Cerebellar cortex (tissue), 1 donor: Measurements from ENCODE around the gene PTPN2.
A peak's percentile ranks its signal among the peaks of the same experiment; 100 is the strongest.
"Not testable (repeated sequence)": the region's sequence is repeated elsewhere in the genome, so short reads cannot be mapped to it uniquely, and the experiment has no call there.

ENCODE experiments used
- DNase-seq: peaks from one replicate; pipeline ENCODE4 v3.0.0-alpha.2; 2015; ENCODE audit warnings: low spot score

PTPN2 gene

DNA sequence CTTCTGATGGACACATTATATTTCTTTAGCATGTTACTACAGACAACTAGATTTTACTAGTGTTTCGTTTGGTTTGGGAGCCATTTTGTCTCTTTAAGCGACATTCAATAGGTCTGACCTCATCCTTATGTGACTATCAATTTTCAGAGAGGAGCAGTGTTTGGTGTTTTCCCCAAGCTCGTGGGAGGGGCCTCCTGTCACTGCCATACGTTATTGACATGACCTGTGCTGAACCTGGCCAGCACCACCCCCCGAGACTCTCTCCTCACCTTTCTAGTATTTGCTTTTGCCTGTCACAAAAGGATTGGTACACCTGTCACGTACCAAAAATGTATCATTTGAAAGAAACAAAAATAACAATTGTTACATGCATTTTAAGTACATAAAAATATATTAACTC, 111.9 kb downstream of the PTPN2 start:
- no peak for DNase-seq

DNA sequence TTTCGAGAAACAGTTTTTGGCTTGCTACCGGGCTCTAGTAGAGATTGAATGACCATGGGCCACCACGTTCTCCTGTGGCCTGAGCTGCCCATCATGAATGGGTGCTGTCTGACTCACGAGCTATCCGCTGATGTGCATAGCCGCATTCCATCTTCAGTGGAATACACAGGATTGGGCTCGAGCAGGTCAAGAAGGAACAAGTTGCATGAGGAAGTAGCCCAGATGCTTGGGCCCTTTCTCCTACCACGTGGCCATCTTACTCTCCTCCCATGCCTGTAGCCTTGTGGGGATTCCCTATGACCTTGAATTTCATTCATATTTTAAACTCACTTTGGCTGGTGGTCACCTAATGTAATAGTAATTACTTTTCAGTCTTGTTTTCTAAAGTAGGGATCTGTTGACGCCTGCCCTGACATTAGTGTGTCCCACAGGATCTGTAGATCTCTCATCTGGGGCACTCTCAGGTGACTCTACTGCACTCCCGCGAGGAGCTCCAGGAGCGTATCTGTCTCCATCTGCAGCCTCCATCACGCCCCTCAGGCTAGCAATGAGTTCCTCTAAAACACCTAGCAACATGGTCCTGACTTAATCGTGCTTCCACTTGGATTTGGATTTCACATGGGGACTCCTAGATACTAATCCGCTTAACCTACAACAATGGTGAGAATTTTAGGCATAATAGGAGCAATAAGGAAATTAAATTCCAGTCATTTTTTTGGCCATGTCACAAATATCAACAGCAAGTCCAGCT, 113.4 kb downstream of the PTPN2 start:
- no peak for DNase-seq

DNA sequence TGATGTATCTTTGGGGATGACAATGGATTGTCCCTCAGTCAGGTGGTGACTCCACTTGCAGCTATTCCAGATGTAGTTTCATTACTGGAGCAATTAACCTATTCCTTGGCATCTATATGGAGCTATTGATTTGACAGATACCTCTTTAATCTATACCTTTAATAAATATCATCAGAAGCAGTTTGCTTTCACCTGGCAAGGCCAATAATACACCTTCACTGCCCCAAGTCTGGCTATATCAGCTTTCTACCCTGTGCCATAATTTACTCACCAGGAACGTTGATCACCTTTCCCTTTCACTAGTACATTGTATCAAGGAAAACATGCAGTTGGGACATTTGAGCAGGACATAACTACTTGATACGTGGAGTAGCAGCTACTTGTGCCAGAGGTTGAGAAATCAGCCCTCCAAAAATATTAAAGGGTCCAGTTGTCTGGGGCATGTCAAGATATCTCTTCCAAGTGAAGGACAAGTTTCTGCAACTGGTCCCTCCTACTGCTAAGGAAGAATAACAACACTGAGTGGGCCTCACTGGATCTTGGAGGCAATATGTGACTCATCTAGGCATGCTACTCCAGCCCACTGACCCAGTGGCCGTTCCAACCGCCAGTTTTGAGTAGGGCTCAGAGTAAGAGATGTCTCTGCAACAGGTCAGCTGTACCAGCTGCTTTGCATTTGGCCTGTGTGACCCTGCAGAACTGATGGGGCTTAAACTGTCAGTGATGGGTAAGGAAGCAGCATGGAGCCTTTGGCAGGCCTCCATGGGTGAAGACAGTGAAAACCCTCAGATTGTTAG, 114.2 kb downstream of the PTPN2 start:
- no peak for DNase-seq

DNA sequence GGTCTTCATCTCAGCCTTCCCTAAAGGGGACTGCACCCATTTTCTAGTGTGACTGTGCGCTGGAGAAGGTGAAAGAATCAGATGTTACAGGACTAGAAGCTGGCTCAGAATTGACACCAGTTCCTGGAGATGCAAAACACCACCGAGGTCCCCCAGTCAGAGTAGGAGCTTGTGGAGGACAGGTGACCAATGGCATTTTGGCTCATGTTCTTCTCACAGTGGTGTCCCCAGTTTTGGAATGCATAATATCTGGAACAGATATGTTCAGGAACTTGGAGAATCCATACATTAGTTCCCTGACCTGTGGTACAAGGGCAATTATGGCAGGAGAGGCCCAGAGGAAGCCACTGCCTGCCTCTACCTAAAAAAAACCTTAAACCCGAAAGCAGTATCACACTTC, 114.9 kb downstream of the PTPN2 start:
- DNase-seq, result no peak

DNA sequence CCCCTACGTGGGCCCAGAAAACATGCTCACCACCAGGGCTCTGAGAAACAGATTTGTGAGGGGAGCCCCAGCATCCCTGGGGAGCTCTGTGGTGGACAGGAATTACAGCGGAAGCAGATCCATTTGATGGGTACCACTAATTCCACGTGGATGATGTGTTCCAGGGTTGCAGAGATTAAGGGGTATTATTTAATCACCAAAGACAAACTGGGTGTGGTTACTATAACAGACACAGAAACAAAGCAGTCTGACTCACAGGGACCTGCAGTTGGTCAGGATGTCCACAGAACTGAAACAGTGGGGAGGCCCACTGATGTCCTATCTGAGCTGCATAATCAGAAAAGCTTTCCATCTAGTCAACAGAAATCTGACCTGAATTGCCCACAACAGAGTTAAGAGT, 115.4 kb downstream of the PTPN2 start:
- no peak for DNase-seq

DNA sequence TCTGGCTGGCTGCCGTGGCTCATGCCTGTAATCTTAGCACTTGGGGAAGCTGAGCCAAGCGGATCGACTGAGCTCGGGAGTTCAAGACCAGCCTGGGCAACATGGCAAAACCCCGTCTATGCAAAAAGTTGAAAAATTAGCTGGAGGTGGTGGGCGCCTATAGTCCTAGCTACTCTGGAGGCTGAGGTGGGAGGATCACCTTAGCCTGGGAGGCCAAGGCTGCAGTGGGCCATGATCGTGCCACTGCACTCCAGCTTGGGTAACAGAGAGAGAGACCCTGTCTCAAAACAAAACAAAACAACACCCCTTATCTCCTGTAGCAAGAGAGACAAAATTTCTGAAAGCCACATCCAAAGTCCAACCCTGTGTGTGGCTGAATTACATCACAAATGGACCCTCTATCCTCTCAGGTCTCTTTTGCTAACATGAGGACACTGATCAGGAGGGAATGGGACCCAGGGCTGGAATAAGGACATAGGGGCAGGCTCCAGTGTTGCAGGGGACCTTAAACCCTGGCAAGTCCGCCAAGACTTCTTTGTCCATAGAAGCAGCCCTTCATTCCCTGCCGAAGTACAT, 116.4 kb downstream of the PTPN2 start:
- DNase-seq, result no peak

DNA sequence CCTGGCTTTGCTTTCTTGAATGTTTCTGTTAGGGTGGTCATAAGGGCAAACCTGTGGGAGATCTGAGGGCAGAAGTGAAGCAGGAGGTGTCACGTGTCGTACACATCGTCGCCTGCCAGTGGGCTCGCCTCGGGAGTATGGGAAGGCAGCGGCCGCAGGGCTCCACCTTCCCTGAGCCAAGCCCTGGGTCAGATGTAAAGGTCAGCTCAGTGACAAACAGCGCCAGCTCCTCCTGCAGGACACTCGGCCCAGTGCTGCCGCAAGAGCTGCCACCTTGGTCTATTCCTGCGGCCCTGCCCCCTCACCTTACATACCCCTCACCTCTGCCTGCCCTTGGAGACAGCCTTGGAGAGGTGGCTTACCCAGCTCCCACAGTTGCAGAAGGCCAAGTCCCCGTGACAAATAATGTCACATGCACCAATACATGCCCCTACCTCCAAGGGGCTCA, 117.0 kb downstream of the PTPN2 start:
- DNase-seq, result no peak

DNA sequence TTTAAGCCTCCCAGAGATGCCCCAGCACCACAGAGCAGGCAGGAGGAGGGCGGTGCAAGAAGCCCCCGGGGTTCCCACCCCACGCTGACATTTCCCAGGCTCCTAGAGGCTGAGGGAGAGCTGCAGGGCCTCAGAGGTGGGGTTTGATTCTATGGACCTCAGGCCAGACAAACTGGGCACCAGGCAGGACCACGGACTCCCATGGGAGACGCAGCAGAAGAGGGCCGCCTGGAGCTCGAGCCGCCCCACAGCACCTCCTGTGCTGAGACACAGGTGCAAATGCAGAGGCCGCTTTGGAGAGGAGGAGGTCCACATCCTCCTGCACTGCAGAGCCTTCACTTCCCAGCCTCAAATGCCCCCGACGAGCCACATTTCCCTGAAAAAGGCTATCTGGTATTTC, 118.5 kb downstream of the PTPN2 start:
- no peak for DNase-seq

DNA sequence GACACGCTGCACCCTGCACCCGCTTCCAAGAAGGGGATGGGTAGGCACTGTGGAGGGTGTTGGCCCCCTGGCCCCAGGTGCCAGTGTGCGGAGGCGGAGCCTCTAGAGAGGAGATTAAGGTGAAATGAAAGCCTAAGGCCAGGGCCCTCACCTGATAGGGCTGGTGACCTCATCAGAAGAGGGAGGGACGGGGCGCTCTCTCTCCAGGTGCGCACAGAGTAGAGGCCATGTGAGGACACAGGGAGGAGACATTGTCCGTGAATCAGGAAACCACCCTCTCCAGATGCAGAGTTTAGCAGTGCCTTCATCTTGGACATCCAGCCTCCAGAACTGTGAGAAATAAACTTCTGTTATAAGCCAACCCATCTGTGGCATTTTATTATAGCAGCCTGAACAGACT, 118.9 kb downstream of the PTPN2 start:
- DNase-seq, result no peak

DNA sequence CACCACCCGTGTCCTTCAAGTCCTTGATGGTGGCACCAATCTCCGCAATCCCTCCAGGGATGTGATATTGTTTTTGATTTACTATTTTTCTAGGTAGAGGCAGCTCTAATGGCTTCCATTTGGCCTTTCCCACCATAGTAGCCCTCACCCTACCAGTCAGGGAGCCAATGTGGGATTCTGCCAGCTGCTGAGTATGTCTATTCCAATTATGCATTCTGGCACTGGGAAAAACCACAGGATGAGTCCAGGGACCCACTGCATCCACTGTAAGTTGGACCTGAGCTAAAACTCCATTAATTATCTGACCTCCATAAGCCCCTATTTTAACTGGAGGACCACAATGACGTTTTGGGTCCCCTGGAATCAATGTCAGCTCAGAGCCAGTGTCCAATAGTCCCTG, 125.5 kb downstream of the PTPN2 start:
- DNase-seq, result not testable (repeated sequence)

DNA sequence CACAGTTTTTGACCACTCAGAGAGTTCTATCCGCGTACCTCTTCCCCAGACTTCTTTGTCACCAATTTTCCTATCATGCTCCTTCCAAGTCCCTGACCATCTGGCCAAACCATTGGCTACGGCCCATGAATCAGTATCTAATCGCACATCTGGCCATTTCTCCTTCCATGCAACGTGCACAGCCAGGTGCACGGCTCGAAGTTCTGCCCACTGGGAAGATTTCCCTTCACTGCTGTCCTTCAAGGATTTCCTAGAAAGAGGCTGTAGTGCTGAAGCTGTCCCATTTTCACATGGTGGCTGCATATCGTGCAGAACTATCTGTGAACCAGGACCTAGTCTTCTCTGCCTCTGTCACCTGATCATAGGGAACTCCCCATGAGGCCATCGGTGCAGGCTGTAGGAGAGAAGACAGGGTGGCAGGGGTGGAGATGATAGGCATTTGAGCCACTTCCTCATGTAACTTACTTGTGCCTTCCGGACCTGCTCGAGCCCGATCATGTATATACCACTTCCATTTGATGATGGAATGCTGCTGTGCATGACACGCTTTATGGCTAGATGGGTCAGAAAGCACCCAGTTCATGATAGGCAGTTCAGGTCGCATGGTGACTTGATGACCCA, 127.3 kb downstream of the PTPN2 start:
- not testable (repeated sequence) for DNase-seq

DNA sequence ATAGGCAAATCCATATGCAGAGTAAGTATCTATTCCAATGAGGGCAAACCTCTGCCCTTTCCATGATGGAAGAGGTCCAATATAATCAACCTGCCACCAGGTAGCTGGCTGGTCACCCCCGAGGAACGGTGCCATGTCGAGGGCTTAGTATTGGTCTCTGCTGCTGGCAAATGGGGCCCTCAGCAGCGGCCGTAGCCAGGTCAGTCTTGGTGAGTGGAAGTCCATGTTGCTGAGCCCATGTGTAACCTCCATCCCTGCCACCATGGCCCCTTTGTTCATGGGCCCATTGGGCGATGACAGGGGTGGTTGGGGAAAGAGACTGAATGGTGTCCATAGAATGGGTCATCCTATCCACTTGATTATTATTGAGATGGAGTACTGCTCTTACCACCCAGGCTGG, 128.4 kb downstream of the PTPN2 start:
- not testable (repeated sequence) for DNase-seq

DNA sequence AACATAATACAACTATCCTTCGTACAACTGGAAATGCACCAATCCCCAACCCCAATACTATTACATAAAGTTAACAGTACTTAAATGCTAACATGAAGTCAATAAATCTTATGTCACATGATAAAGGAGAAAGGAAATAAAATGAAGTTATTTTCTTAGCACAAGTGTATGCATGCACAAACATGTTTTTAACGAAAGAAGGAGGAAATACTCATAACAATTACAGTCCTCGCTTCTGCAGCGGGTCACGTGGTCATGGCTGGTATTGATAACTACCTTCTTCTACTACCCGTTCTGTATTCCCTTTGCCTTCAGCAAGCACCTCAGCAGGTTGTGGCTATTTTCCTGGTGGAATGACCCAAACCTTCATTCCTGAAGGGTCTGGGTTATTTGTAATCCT, 129.5 kb downstream of the PTPN2 start:
- no peak for DNase-seq

DNA sequence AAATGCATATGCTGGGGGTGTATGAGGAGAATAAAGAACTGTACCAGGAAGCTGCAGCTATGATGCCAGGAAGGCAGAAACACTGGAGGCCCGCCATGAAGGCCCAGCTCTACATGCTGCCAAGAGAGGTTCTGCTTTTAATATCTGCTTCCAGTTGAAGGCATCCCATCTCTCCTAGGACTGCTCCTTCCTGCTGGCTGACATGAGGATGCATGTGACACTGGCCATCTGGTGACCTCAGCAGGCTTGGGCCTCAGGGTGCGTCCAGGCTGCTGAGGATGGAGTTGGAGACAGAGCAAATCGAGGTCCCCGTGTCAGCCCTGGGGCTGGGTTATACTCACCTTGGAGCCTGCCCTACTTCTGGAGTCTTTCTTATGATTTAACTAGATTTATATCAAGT, 132.1 kb downstream of the PTPN2 start:
- peak; percentile 57 for DNase-seq

DNA sequence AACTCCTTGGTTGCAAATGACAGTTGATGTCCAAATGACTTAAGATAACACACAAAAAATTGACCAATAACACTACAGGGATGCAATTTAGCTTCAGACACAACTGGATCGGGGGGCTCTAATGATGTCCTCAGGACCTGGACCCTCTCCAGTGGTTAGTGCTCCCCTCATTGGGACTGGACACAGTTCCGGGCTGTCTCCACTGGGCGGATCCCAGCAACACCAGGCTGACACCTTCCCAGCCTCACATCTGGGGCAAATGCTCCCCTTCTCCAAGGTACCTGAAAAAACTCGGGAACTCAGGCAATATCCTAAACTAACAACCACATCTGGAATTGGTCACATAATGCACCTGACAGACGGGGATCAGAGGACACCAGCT, 132.5 kb downstream of the PTPN2 start:
- DNase-seq, result no peak

DNA sequence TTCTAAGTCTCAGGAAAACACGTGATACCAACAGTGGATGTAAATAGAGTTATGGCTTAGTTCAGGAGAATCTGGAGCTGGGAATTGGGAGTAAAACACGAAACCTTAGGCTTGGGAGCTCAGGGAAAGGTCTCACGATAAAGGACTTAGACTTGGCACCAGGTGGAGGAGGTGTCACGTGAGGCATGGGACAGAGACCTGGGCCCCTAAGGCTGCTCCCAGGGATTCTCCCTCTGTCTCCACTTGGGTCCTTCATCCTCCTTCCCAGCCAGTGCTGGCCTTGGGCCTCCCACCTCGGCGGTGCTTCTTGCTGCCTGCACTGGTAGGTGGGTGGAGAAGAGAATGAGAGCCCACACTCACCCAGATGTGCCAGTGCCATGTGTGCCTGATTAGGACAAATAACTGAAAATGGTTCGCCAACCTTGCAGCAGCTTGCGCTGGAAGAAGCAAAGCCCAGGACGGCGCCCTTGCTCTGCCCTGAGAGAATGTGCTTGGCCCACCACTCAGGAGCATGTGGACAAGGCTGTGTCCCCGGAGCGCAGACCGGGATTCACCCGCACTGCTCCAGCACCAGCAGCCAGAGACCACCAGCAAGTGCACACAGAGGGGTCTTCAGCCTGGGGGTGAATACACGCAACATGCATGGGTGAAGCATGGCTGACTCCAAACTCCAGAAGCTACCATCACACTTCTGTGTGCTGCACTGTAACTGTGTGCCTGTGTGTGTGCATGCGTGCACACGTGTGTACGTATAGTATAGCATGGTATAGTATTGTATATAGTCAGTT, 133.1 kb downstream of the PTPN2 start:
- DNase-seq, result no peak

DNA sequence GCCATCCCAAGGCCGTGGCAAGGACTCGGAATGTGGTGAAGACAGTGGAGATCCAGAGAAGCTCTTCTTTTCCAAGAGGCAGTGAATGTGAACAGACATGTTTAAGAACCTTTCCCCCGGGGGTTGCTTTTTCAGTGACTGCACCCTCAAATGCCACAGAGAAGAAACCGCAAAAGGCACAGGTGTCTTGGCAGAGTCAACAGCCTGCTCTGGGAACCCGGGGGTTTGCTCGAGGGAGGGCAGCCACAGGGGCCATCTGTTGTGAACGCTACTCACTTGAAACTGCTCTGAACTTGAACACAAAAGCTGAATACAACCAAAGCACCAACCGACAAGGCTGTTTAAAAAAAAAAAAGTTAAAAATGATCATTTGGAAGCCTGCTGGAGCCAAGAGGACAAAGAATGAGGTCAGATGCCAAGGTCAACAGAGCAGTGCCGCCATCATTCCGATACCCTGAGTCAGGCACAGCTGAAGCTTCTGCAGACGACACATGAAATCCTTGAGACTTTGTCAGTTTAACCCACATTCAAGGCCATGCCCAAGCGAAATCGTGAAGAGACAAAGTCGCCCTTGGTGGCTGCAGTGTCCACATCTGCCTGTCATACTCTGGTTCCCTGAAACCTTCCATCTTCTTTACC, 133.8 kb downstream of the PTPN2 start:
- DNase-seq, result no peak

DNA sequence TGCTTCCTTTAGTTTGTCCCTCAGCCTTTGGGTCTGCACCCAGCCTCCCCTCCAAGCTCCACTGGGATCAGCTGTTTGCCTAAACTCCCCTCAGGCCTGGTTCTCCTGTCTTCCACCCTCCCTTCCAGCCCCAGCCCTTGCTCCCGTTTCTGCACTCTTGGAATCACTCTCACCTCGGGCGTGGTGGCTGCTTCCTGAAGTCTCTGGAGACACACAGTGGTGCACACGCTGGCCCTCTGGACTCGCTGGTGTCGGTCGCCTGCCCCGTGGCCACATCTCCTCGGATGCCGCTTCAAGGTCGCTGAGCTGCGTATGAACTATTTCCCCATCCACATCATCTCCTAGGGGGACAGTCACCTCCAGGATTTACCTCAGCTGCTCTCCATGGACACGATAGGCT, 134.9 kb downstream of the PTPN2 start:
- DNase-seq, result no peak

DNA sequence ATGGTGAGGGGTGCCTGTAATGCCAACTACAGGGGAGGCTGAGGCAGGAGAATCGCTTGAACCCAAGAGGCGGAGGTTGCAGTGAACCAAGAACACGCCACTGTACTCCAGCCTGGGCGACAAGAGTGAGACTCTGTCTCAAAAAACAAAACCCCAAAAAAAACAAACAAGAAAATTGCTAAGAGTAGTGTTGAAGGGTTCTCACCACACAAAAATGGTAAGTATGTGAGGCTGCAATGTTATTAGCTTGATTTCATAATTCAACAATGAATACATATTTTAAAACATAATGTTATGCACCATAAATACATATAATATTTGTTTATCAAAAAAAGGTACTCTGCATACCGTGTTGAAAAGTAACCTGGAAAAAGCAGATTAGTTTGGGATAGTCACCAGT, 135.4 kb downstream of the PTPN2 start:
- no peak for DNase-seq

DNA sequence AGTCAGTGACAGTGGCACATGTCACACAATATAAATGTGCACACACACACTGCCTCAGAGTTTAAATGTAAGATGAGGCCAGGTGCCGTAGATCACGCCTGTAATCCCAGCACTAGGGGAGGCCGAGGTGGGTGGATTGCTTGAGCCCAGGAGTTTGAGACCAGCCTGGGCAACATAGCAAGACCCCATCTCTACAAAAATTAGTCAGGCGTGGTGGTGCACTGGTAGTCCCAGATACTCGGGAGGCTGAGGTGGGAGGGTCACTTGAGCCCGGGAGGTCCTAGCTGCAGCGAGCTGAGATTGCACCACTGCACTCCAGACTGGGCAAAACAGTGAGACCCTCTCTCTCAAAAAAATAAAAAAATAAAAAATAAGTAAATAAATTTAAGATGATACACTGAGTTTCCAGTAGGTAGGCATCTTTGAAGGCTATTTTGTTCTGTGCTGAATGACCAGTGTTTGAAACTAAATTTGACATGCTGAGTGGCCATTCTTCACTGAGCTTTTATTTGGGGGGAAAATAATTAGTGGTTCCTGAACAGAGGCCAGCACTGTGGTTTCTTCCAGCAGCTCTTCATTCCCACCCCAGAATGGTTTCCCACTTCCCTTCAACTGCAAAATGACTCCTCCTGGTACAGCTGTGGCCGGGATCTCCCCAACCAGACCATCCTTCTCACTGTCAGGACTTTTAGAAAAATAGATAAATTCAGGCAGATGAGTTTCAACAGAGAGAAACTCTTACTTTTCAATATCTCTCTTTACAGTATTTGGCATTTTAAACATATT, 136.3 kb downstream of the PTPN2 start:
- DNase-seq, result no peak
